ENCODE measurements around the gene OSBPL6.

The OSBPL6 gene

GRCh38 chr2:178275600-178275999 lies 81.3 kb downstream of the OSBPL6 start:
- DNase-seq, result no peak

- DNase-seq, result no peak
These were observed 83.5 kb downstream of the OSBPL6 start for GRCh38 chr2:178277741-178278197.

GRCh38 chr2:178279142-178279541 lies 84.8 kb downstream of the OSBPL6 start:
- no peak for DNase-seq

- no peak for DNase-seq
These were observed 85.3 kb downstream of the OSBPL6 start for GRCh38 chr2:178279636-178280035.

- no peak for DNase-seq
These were observed 86.0 kb downstream of the OSBPL6 start for GRCh38 chr2:178280244-178280852.

GRCh38 chr2:178282075-178282815 lies 87.9 kb downstream of the OSBPL6 start:
- DNase-seq, result no peak

GRCh38 chr2:178283341-178283918 lies 89.1 kb downstream of the OSBPL6 start:
- DNase-seq, result no peak

- no peak for DNase-seq
These were observed 90.4 kb downstream of the OSBPL6 start for GRCh38 chr2:178284613-178285286.

- DNase-seq, result no peak
These were observed 90.9 kb downstream of the OSBPL6 start for GRCh38 chr2:178285287-178285615.

- no peak for DNase-seq
These were observed 92.3 kb downstream of the OSBPL6 start for GRCh38 chr2:178286636-178287035.

- DNase-seq, result no peak
These were observed 93.5 kb downstream of the OSBPL6 start for GRCh38 chr2:178287652-178288344.

- DNase-seq, result no peak
These were observed 97.4 kb downstream of the OSBPL6 start for GRCh38 chr2:178291703-178292102.

GRCh38 chr2:178292586-178292985 lies 98.3 kb downstream of the OSBPL6 start:
- no peak for DNase-seq

- DNase-seq, result no peak
These were observed 100.8 kb downstream of the OSBPL6 start for GRCh38 chr2:178295115-178295514.

GRCh38 chr2:178295906-178296305 lies 101.6 kb downstream of the OSBPL6 start:
- DNase-seq, result no peak

- no peak for DNase-seq
These were observed 102.2 kb downstream of the OSBPL6 start for GRCh38 chr2:178296394-178297090.

GRCh38 chr2:178297091-178297411 lies 102.7 kb downstream of the OSBPL6 start:
- no peak for DNase-seq

- no peak for DNase-seq
These were observed 104.5 kb downstream of the OSBPL6 start for GRCh38 chr2:178298785-178299212.

GRCh38 chr2:178301649-178302238 lies 107.4 kb downstream of the OSBPL6 start:
- DNase-seq, result no peak

- DNase-seq, result no peak
These were observed 110.0 kb downstream of the OSBPL6 start for GRCh38 chr2:178304333-178304732.

- DNase-seq, result peak; percentile 42
These were observed 112.2 kb downstream of the OSBPL6 start for GRCh38 chr2:178306352-178307073.

- DNase-seq, result no peak
These were observed 113.3 kb downstream of the OSBPL6 start for GRCh38 chr2:178307650-178308049.

Data from NCI-H748 treated with DMSO at 0.1 percent for 48 hours (cell line).